ENCODE results near the gene DYRK1B.
A peak's percentile ranks its signal among the peaks of the same experiment; 100 is the strongest.

DYRK1B gene

GRCh38 chr19:39833464-39834286 lies at the start of gene DYRK1B (continued):
- TF ChIP-seq ZNF561 (tag by site-specific recombination; IDR thresholded peaks at IDR 0.05; ENCODE audit: borderline replicate concordance) (0 out of 2 replicates have a peak, but pooled peaks have one; percentile 20), OVOL3 (tag by site-specific recombination; IDR thresholded peaks at IDR 0.05) (peak; percentile 82; the same call in 1 of the 2 replicates), BCL6B (tag by site-specific recombination; IDR thresholded peaks at IDR 0.05) (no peak), SCRT2 (tag by site-specific recombination; IDR thresholded peaks at IDR 0.05) (peak; percentile 38), ZNF10 (tag by site-specific recombination; IDR thresholded peaks at IDR 0.05) (peak; percentile 97), ZFP3 (tag by site-specific recombination; IDR thresholded peaks at IDR 0.05; ENCODE audit: low read depth) (no peak), ZNF626 (tag by site-specific recombination; IDR thresholded peaks at IDR 0.05) (no peak), ZNF426 (tag by site-specific recombination; IDR thresholded peaks at IDR 0.05) (no peak), ZNF558 (tag by site-specific recombination; IDR thresholded peaks at IDR 0.05) (no peak; the same call in 1 of the 2 replicates), ZNF341 (tag by site-specific recombination; IDR thresholded peaks at IDR 0.05; ENCODE audit: low read depth) (peak; percentile 90), ZNF138 (tag by site-specific recombination; IDR thresholded peaks at IDR 0.05; ENCODE audit: borderline replicate concordance) (no peak), TCF7L2 (IDR thresholded peaks at IDR 0.05; ENCODE audit: borderline replicate concordance, low read depth, low read length) (no peak), ZNF354C (tag by site-specific recombination; IDR thresholded peaks at IDR 0.05; ENCODE audit: borderline replicate concordance, low read depth) (no peak), ZNF658 (tag by site-specific recombination; IDR thresholded peaks at IDR 0.05) (no peak), KLF17 (tag by site-specific recombination; IDR thresholded peaks at IDR 0.05) (peak; percentile 98), ZNF391 (tag by site-specific recombination; IDR thresholded peaks at IDR 0.05; ENCODE audit: borderline replicate concordance, low read depth) (peak; percentile 95), ZNF580 (tag by site-specific recombination; IDR thresholded peaks at IDR 0.05) (peak; percentile 88), SP3 (tag by site-specific recombination; IDR thresholded peaks at IDR 0.05) (peak; percentile 100), SP7 (tag by site-specific recombination; IDR thresholded peaks at IDR 0.05) (peak; percentile 93), ZIC2 (tag by site-specific recombination; IDR thresholded peaks at IDR 0.05) (peak; percentile 99), ZSCAN5A (tag by site-specific recombination; IDR thresholded peaks at IDR 0.05) (0 out of 2 replicates have a peak, but pooled peaks have one; percentile 89), KLF1 (tag by site-specific recombination; IDR thresholded peaks at IDR 0.05) (peak; percentile 97), ZNF76 (tag by site-specific recombination; IDR thresholded peaks at IDR 0.05; ENCODE audit: borderline replicate concordance, low read depth) (peak; percentile 95), ZNF624 (tag by site-specific recombination; IDR thresholded peaks at IDR 0.05) (no peak), ZNF629 (tag by site-specific recombination; IDR thresholded peaks at IDR 0.05) (peak; percentile 75), ZNF335 (tag by site-specific recombination; conservative IDR thresholded peaks at IDR 0.05) (peak; percentile 98)
- TF ChIP-seq, protein P1, sequence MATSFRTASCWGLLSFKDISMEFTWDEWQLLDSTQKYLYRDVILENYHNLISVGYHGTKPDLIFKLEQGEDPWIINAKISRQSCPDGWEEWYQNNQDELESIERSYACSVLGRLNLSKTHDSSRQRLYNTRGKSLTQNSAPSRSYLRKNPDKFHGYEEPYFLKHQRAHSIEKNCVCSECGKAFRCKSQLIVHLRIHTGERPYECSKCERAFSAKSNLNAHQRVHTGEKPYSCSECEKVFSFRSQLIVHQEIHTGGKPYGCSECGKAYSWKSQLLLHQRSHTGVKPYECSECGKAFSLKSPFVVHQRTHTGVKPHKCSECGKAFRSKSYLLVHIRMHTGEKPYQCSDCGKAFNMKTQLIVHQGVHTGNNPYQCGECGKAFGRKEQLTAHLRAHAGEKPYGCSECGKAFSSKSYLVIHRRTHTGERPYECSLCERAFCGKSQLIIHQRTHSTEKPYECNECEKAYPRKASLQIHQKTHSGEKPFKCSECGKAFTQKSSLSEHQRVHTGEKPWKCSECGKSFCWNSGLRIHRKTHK (tag by site-specific recombination; IDR thresholded peaks at IDR 0.05) = no peak
- TF ChIP-seq, protein P2, sequence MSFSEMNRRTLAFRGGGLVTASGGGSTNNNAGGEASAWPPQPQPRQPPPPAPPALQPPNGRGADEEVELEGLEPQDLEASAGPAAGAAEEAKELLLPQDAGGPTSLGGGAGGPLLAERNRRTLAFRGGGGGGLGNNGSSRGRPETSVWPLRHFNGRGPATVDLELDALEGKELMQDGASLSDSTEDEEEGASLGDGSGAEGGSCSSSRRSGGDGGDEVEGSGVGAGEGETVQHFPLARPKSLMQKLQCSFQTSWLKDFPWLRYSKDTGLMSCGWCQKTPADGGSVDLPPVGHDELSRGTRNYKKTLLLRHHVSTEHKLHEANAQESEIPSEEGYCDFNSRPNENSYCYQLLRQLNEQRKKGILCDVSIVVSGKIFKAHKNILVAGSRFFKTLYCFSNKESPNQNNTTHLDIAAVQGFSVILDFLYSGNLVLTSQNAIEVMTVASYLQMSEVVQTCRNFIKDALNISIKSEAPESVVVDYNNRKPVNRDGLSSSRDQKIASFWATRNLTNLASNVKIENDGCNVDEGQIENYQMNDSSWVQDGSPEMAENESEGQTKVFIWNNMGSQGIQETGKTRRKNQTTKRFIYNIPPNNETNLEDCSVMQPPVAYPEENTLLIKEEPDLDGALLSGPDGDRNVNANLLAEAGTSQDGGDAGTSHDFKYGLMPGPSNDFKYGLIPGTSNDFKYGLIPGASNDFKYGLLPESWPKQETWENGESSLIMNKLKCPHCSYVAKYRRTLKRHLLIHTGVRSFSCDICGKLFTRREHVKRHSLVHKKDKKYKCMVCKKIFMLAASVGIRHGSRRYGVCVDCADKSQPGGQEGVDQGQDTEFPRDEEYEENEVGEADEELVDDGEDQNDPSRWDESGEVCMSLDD (tag by site-specific recombination; IDR thresholded peaks at IDR 0.05) = peak; percentile 90
